Suprapubic skin (tissue), 4 donors: ENCODE results near the gene SET. TPM values are rescaled to one million over a fixed set of nuclear protein-coding genes. Genes with fewer than 3 reads are reported as not detected.
A peak's percentile ranks its signal among the peaks of the same experiment; 100 is the strongest.

ENCODE experiments used
- DNase-seq, 2 donors: peaks; one replicate each; pipeline ENCODE4 v3.0.0-alpha.2; 2019; ENCODE audit warnings: low spot score in 2 of 2
- H3K27ac ChIP-seq: fragments of 200-600 bp; sonication (generic); one replicate; pipeline ENCODE4 v1.5.1; 2019
- H3K27me3 ChIP-seq: fragments of 200-600 bp; sonication (generic); one replicate; pipeline ENCODE4 v1.5.1; 2019
- H3K36me3 ChIP-seq: fragments of 200-600 bp; sonication (generic); one replicate; pipeline ENCODE4 v1.5.1; 2019
- H3K4me1 ChIP-seq: fragments of 200-600 bp; sonication (generic); one replicate; pipeline ENCODE4 v1.5.1; 2019
- H3K4me3 ChIP-seq: fragments of 200-600 bp; sonication (generic); one replicate; pipeline ENCODE4 v1.5.1; 2019; ENCODE audit warnings: mild to moderate bottlenecking
- H3K9me3 ChIP-seq: fragments of 200-600 bp; sonication (generic); one replicate; pipeline ENCODE4 v1.5.1; 2019
- CTCF ChIP-seq, 2 donors: fragments of 200-600 bp in 1 of 2; fragments of 450-650 bp in 1 of 2; sonication (generic) in 1 of 2; IDR thresholded peaks; one replicate each; pipeline ENCODE4 v1.5.1; 2016 to 2019; ENCODE audit warnings: antibody characterized with exemption in 2 of 2, mild to moderate bottlenecking in 1 of 2, moderate library complexity in 1 of 2
- EP300 ChIP-seq: sonication (generic); formaldehyde crosslinking; IDR thresholded peaks from one replicate; pipeline ENCODE4 v1.6.1; 2017; ENCODE audit warnings: antibody characterized with exemption
- POLR2A ChIP-seq, 2 donors: fragments of 450-650 bp; IDR thresholded peaks; one replicate each; pipeline ENCODE4 v1.6.1; 2017; ENCODE audit warnings: antibody characterized with exemption in 2 of 2, mild to moderate bottlenecking in 2 of 2, moderate library complexity in 2 of 2
- POLR2AphosphoS5 ChIP-seq, 3 donors: sonication (generic); formaldehyde crosslinking; IDR thresholded peaks; one replicate each; pipeline ENCODE4 v1.6.1; 2017; ENCODE audit warnings: antibody characterized with exemption in 3 of 3
- WGBS: methylation state at CpG from one replicate; pipeline ENCODE4 v1.1.5; 2018; 5-methylcytosine and 5-hydroxymethylcytosine counted together
- total RNA-seq, 4 donors: library from RNA; depleted of rRNA; stranded (reverse); fragments of >200 nt; gene quantifications; one replicate each; pipeline ENCODE4 v1.1.0, GENCODE V29; 2016

The SET gene
- total RNA-seq, 4 donors from 2014 or later = 101 to 166 (median 161) TPM

- Histone ChIP-seq H3K9me3 (no peaks in the 10 kb centered on the region), H3K36me3 (no peaks in the 10 kb centered on the region), H3K4me1 (peaks cover 16% of the 10 kb centered on the region), H3K27me3 (no peaks in the 10 kb centered on the region), H3K4me3 (no peak overlapping the region), H3K27ac (peak overlapping the region; percentile 81)
- no peak for DNase-seq
- no CpG with 5 or more reads among the region's 5 CpGs for WGBS
- no peak for TF ChIP-seq CTCF (IDR thresholded peaks at IDR 0.05)
- no peak for TF ChIP-seq POLR2AphosphoS5 (IDR thresholded peaks at IDR 0.05)
- no peak for TF ChIP-seq EP300
- TF ChIP-seq POLR2A (IDR thresholded peaks at IDR 0.05) = no peak
Measured at GRCh38 chr9:128704356-128704670, 15.3 kb downstream of the SET start.

DNA sequence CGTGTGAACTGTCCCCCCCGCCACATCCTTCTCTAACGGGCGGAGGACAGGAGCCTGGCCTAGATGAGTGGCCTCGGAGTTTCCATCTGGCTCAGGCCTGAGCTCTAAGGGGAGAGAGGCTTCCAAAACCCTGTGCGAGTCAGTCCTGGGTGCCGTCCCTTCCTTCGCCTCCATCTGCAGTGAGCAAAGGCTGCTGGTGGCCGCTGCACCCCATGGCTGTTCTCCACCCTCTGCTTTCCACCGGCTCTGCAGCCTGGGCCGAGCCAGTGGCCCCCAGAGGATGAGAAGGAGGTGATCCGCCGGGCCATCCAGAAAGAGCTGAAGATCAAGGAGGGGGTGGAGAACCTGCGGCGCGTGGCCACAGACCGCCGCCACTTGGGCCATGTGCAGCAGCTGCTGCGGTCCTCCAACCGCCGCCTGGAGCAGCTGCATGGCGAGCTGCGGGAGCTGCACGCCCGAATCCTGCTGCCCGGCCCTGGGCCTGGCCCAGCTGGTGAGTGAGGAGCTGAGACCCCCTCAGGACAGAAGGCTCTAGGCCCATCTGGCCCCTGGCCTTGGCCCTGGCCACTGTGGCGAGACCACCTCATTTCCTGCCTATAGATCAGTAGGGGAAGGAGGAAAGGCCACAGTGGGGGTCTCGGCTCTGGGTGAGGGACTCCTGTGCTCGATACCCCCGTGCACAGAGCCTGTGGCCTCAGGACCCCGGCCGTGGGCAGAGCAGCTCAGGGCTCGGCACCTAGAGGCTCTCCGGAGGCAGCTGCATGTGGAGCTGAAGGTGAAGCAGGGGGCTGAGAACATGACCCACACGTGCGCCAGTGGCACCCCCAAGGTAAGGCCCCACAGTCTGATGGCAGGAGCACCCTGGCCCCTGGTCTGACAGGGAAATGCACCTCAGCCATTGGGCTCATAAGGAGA is 16.3 kb downstream of the SET start:
- TF ChIP-seq POLR2AphosphoS5 (IDR thresholded peaks at IDR 0.05) (no peak), CTCF (IDR thresholded peaks at IDR 0.05) (no peak), EP300 (no peak), POLR2A (IDR thresholded peaks at IDR 0.05) (no peak)
- H3K4me3 ChIP-seq = no peak overlapping the region
- no peaks in the 10 kb centered on the region for H3K36me3 ChIP-seq
- H3K4me1 ChIP-seq = peaks cover 16% of the 10 kb centered on the region
- H3K27ac ChIP-seq = no peak overlapping the region
- no peaks in the 10 kb centered on the region for H3K27me3 ChIP-seq
- 80% methylated on average over 19 of the region's 36 CpGs for WGBS
- H3K9me3 ChIP-seq = no peaks in the 10 kb centered on the region
- DNase-seq = peak in 1 of 2 donors; percentile 61

- no CpG with 5 or more reads among the region's 1 CpG for WGBS
- H3K27ac ChIP-seq = no peak overlapping the region
Measured at GRCh38 chr9:128706045-128706444, 17.0 kb downstream of the SET start.

GRCh38 chr9:128706671-128707381 is 17.8 kb downstream of the SET start:
- TF ChIP-seq POLR2AphosphoS5 (IDR thresholded peaks at IDR 0.05) = no peak
- no peak for TF ChIP-seq POLR2A (IDR thresholded peaks at IDR 0.05)
- TF ChIP-seq CTCF (IDR thresholded peaks at IDR 0.05) = no peak
- no peak for TF ChIP-seq EP300
- DNase-seq = peak; percentile 58 to 72
- no peaks in the 10 kb centered on the region for H3K27me3 ChIP-seq
- no peak overlapping the region for H3K27ac ChIP-seq
- peaks cover 16% of the 10 kb centered on the region for H3K4me1 ChIP-seq
- H3K9me3 ChIP-seq = no peaks in the 10 kb centered on the region
- no peak overlapping the region for H3K4me3 ChIP-seq
- WGBS = 83% methylated on average over 19 of the region's 23 CpGs
- H3K36me3 ChIP-seq = no peaks in the 10 kb centered on the region

More at GRCh38 chr9:128706045-128706444, 17.0 kb downstream of the SET start:
- no peak for TF ChIP-seq EP300
- TF ChIP-seq POLR2A (IDR thresholded peaks at IDR 0.05) = no peak
- TF ChIP-seq POLR2AphosphoS5 (IDR thresholded peaks at IDR 0.05) = no peak
- no peak overlapping the region for H3K4me3 ChIP-seq
- H3K36me3 ChIP-seq = no peaks in the 10 kb centered on the region
- H3K4me1 ChIP-seq = peaks cover 16% of the 10 kb centered on the region
- H3K9me3 ChIP-seq = no peaks in the 10 kb centered on the region
- no peaks in the 10 kb centered on the region for H3K27me3 ChIP-seq
- DNase-seq = peak in 1 of 2 donors; percentile 59

DNA sequence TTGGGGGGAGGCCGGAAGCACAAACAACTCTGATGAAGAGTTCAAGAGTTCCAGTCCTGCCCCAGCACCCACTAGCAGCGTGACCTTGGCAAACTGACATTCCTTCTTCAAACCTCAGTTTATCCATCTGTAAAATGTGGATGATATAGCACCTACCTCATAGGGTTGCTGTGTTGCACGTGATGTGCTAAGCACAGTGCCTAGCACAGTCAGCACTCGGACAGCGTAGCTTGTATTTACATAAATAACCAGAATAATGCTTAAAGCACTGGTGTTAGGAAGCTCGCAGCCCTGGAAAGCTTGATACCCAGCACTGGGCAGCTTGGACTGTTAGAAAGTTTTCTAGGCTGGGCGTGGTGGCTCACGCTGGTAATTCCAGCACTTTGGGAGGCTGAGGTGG is 18.4 kb downstream of the SET start:
- TF ChIP-seq CTCF (IDR thresholded peaks at IDR 0.05) (no peak), POLR2A (IDR thresholded peaks at IDR 0.05) (no peak), EP300 (no peak), POLR2AphosphoS5 (IDR thresholded peaks at IDR 0.05) (no peak)
- 95% methylated on average over 8 of the region's 8 CpGs for WGBS
- H3K9me3 ChIP-seq = no peaks in the 10 kb centered on the region
- peaks cover 11% of the 10 kb centered on the region for H3K4me1 ChIP-seq
- no peaks in the 10 kb centered on the region for H3K27me3 ChIP-seq
- DNase-seq = no peak
- no peak overlapping the region for H3K4me3 ChIP-seq
- no peak overlapping the region for H3K27ac ChIP-seq
- no peaks in the 10 kb centered on the region for H3K36me3 ChIP-seq
